GM12878 (cell line): ENCODE results near the gene SYNRG. TPM values are rescaled to one million over a fixed set of nuclear protein-coding genes. Genes with fewer than 3 reads are reported as not detected.

ENCODE experiments used
- BRCA1 ChIP-seq: IDR thresholded peaks from 2 replicates; pipeline ENCODE4 v1.6.1; 2011; ENCODE audit warnings: low read depth, low read length, improper control_type of control experiment
- CHD2 ChIP-seq: IDR thresholded peaks from 2 replicates; pipeline ENCODE4 v1.6.1; 2011; ENCODE audit warnings: low read depth, low read length, improper control_type of control experiment, borderline replicate concordance
- E2F4 ChIP-seq: IDR thresholded peaks from 2 replicates; pipeline ENCODE4 v1.6.1; 2012; ENCODE audit warnings: low read depth, low read length, improper control_type of control experiment
- EP300 ChIP-seq, 2 experiments: fragments of 150-350 bp in 1 of 2; IDR thresholded peaks; 2 replicates each; pipeline ENCODE4 v1.6.1; 2011 to 2012; ENCODE audit warnings: low read depth in 2 of 2, low read length in 2 of 2, borderline replicate concordance in 1 of 2, improper control_type of control experiment in 1 of 2, inconsistent platforms in 1 of 2; ENCODE audit not compliant: control insufficient read depth in 1 of 2
- GABPA ChIP-seq: IDR thresholded peaks from 2 replicates; pipeline ENCODE4 v1.6.1; 2014; ENCODE audit warnings: antibody characterized with exemption, low read depth, mild to moderate bottlenecking, inconsistent platforms
- HDAC2 ChIP-seq: fragments of 200-600 bp; sonication (generic); IDR thresholded peaks from 2 replicates; pipeline ENCODE4 v1.6.1; 2017
- IRF3 ChIP-seq: fragments of 450-650 bp; IDR thresholded peaks from 2 replicates; pipeline ENCODE4 v1.6.1; 2014; ENCODE audit warnings: mild to moderate bottlenecking
- KDM1A ChIP-seq: fragments of 200-600 bp; sonication (generic); IDR thresholded peaks from 2 replicates; pipeline ENCODE4 v1.6.1; 2016; ENCODE audit warnings: borderline replicate concordance
- KLF5 ChIP-seq: fragments of 450-650 bp; IDR thresholded peaks from 2 replicates; pipeline ENCODE4 v1.6.1; 2014; ENCODE audit warnings: mild to moderate bottlenecking; ENCODE audit not compliant: partially characterized antibody
- MEF2B ChIP-seq: fragments of 450-650 bp; IDR thresholded peaks from 2 replicates; pipeline ENCODE4 v1.6.1; 2018; ENCODE audit warnings: mild to moderate bottlenecking, moderate library complexity; ENCODE audit not compliant: partially characterized antibody, poor library complexity, severe bottlenecking
- MTA2 ChIP-seq: fragments of 450-650 bp; IDR thresholded peaks from 2 replicates; pipeline ENCODE4 v1.6.1; 2016; ENCODE audit warnings: low read depth, mild to moderate bottlenecking, moderate library complexity
- MTA3 ChIP-seq: IDR thresholded peaks from 2 replicates; pipeline ENCODE4 v1.6.1; 2012; ENCODE audit warnings: low read length, inconsistent platforms, borderline replicate concordance
- NKRF ChIP-seq: fragments of 450-650 bp; conservative IDR thresholded peaks from 2 replicates; pipeline ENCODE4 v1.6.1; 2017; ENCODE audit warnings: mild to moderate bottlenecking, moderate library complexity
- PKNOX1 ChIP-seq: fragments of 450-650 bp; IDR thresholded peaks from 2 replicates; pipeline ENCODE4 v1.6.1; 2016; ENCODE audit warnings: mild to moderate bottlenecking
- POLR2AphosphoS5 ChIP-seq: IDR thresholded peaks from 2 replicates; pipeline ENCODE4 v1.6.1; 2011; ENCODE audit warnings: mild to moderate bottlenecking, low read length, inconsistent platforms
- RB1 ChIP-seq: fragments of 450-650 bp; formaldehyde crosslinking; IDR thresholded peaks from 2 replicates; pipeline ENCODE4 v1.6.1; 2017; ENCODE audit warnings: mild to moderate bottlenecking, borderline replicate concordance
- SIN3A ChIP-seq: IDR thresholded peaks from 2 replicates; pipeline ENCODE4 v1.6.1; 2012; ENCODE audit warnings: low read depth, low read length, improper control_type of control experiment
- SP1 ChIP-seq: IDR thresholded peaks from one replicate; pipeline ENCODE4 v1.6.1; 2011; ENCODE audit warnings: low read depth, low read length
- TARDBP ChIP-seq: IDR thresholded peaks from 2 replicates; pipeline ENCODE4 v1.6.1; 2016; ENCODE audit warnings: borderline replicate concordance
- YBX1 ChIP-seq: fragments of 450-650 bp; IDR thresholded peaks from 2 replicates; pipeline ENCODE4 v1.6.1; 2016; ENCODE audit warnings: antibody characterized with exemption
- ZNF687 ChIP-seq: fragments of 450-650 bp; IDR thresholded peaks from 2 replicates; pipeline ENCODE4 v1.6.1; 2017; ENCODE audit warnings: mild to moderate bottlenecking, moderate library complexity
- polyA plus RNA-seq, 11 experiments: library from polyadenylated mRNA; depleted of rRNA in 4 of 11; unstranded in 6 of 11; stranded (reverse) in 5 of 11; fragments of >200 nt; fragmentation: Nextera tagmentation in 4 of 11; fragmentation: Illumina TruSeq in 1 of 11; extraction: Ambion mirVana in 4 of 11; extraction: Trizol in 1 of 11; gene quantifications; 1 replicate in 1 of 11; 2 replicates in 10 of 11; pipeline versions ENCODE4 v1.2.1 to v1.2.3, GENCODE V29; 2011 to 2016; ENCODE audit warnings: inconsistent platforms in 2 of 11, missing spikeins in 2 of 11, low read depth in 1 of 11
- total RNA-seq, 4 experiments: library from RNA; depleted of rRNA in 3 of 4; stranded (reverse); fragments of >200 nt in 3 of 4; fragmentation: Illumina TruSeq in 1 of 4; extraction: Trizol in 1 of 4; gene quantifications; 2 replicates each; pipeline versions ENCODE4 v1.2.1 to v1.2.3, GENCODE V29; 2013 to 2021

Gene SYNRG
- total and polyA plus RNA-seq, 10 of the 15 experiments (the other 5 are each of a cell fraction or from before 2014, with no cell fraction given) = 5.2 to 40.4 (median 26.7) TPM

- TF ChIP-seq ZNF687 = peak; percentile 45
- no peak for TF ChIP-seq MTA2
- TF ChIP-seq SIN3A = peak; percentile 60; the same call in 1 of the 2 replicates
- no peak for TF ChIP-seq IRF3
- TF ChIP-seq YBX1 = no peak
- no peak for TF ChIP-seq MEF2B
- TF ChIP-seq SP1 = no peak
- TF ChIP-seq TARDBP = no peak
- no peak for TF ChIP-seq HDAC2
- TF ChIP-seq NKRF = 0 out of 2 replicates have a peak, but pooled peaks have one; percentile 31
- no peak for TF ChIP-seq MTA3
- peak; percentile 64; the same call in 1 of the 2 replicates for TF ChIP-seq POLR2AphosphoS5
- TF ChIP-seq KLF5 = no peak
- no peak for TF ChIP-seq BRCA1
- TF ChIP-seq PKNOX1 = no peak
- TF ChIP-seq GABPA = no peak
- TF ChIP-seq KDM1A = no peak
- no peak for TF ChIP-seq CHD2
- TF ChIP-seq E2F4 = no peak
- TF ChIP-seq RB1 = 0 out of 2 replicates have a peak, but pooled peaks have one; percentile 45
- TF ChIP-seq EP300 (IDR thresholded peaks at IDR 0.05; ENCODE audit: borderline replicate concordance in 1 of 2, control insufficient read depth in 1 of 2, low read depth in 2 of 2, low read length in 2 of 2) = no peak
Measured at GRCh38 chr17:37489197-37490001, 119.8 kb downstream of the SYNRG start, which contains the start of gene DUSP14 (continued).
